CD14-positive monocyte (primary cell): Measurements from ENCODE around the gene KAT6B. TPM values are rescaled to one million over a fixed set of nuclear protein-coding genes. Genes with fewer than 3 reads are reported as not detected.

Experiments used
- DNase-seq, 3 donors: peaks; one replicate each; pipeline ENCODE4 v3.0.0-alpha.2; 2011 to 2022
- H2AFZ ChIP-seq: 2 replicates; pipeline ENCODE4 v1.6.0; 2012; ENCODE audit warnings: mild to moderate bottlenecking, low read depth, low read length, inconsistent platforms; ENCODE audit not compliant: insufficient read depth, poor library complexity, severe bottlenecking
- H3K27ac ChIP-seq, 2 donors: 1 replicate in 1 of 2; 2 replicates in 1 of 2; pipeline ENCODE4 v1.5.1; 2012 to 2013; ENCODE audit warnings: low read length in 2 of 2, control low read depth in 1 of 2, inconsistent platforms in 1 of 2, low read depth in 1 of 2, mild to moderate bottlenecking in 1 of 2
- H3K27me3 ChIP-seq, 2 donors: one replicate each; pipeline versions ENCODE4 v1.6.0 to v1.6.1; 2011 to 2013; ENCODE audit warnings: low read length in 2 of 2; ENCODE audit not compliant: control insufficient read depth in 2 of 2, insufficient read depth in 2 of 2
- H3K36me3 ChIP-seq, 2 donors: replicated peaks in 1 of 2; 1 replicate in 1 of 2; 2 replicates in 1 of 2; pipeline versions ENCODE4 v1.5.1 to v1.6.1; 2012 to 2013; ENCODE audit warnings: low read length in 2 of 2, control low read depth in 1 of 2, inconsistent platforms in 1 of 2, mild to moderate bottlenecking in 1 of 2; ENCODE audit not compliant: insufficient read depth in 2 of 2, control insufficient read depth in 1 of 2
- H3K4me1 ChIP-seq, 2 donors: 1 replicate in 1 of 2; 2 replicates in 1 of 2; pipeline versions ENCODE4 v1.5.1 to v1.6.1; 2012 to 2013; ENCODE audit warnings: low read length in 2 of 2, control low read depth in 1 of 2, inconsistent platforms in 1 of 2, mild to moderate bottlenecking in 1 of 2, moderate library complexity in 1 of 2; ENCODE audit not compliant: insufficient read depth in 2 of 2, control insufficient read depth in 1 of 2
- H3K4me2 ChIP-seq: replicated peaks from 2 replicates; pipeline ENCODE3; 2012; ENCODE audit warnings: low read length, moderate library complexity, mild to moderate bottlenecking; ENCODE audit not compliant: poor library complexity, severe bottlenecking; ENCODE audit errors: extremely low read depth
- H3K4me3 ChIP-seq, 3 experiments: fragments of 200-600 bp in 1 of 3; sonication (generic) in 1 of 3; replicated peaks in 1 of 3; 1 replicate in 2 of 3; 2 replicates in 1 of 3; pipeline ENCODE4 v1.5.1; 2011 to 2013; ENCODE audit warnings: low read length in 3 of 3, mild to moderate bottlenecking in 3 of 3, control low read depth in 2 of 3, low read depth in 2 of 3, inconsistent platforms in 1 of 3, moderate library complexity in 1 of 3
- H3K79me2 ChIP-seq: 2 replicates; pipeline ENCODE4 v1.6.0; 2012; ENCODE audit warnings: mild to moderate bottlenecking, control low read depth, inconsistent platforms, low read length, moderate library complexity; ENCODE audit not compliant: insufficient read depth
- H3K9ac ChIP-seq: 2 replicates; pipeline ENCODE4 v1.6.0; 2017; ENCODE audit warnings: low read length, mild to moderate bottlenecking; ENCODE audit not compliant: insufficient read depth, poor library complexity, severe bottlenecking
- H3K9me3 ChIP-seq, 2 donors: replicated peaks in 1 of 2; 1 replicate in 1 of 2; 2 replicates in 1 of 2; pipeline versions ENCODE4 v1.5.1 to v1.6.1; 2012 to 2013; ENCODE audit warnings: low read length in 2 of 2, control low read depth in 1 of 2; ENCODE audit not compliant: control insufficient read depth in 1 of 2, insufficient read depth in 1 of 2
- H4K20me1 ChIP-seq: 2 replicates; pipeline ENCODE4 v1.6.0; 2012; ENCODE audit warnings: mild to moderate bottlenecking, low read length, control low read depth, moderate library complexity; ENCODE audit not compliant: insufficient read depth
- H3K27ac Mint-ChIP-seq, 7 donors: one replicate each; pipeline ENCODE4 v1.8.0; 2020; ENCODE audit warnings: mild to moderate bottlenecking in 7 of 7, mixed read lengths in 7 of 7, moderate library complexity in 6 of 7, inconsistent platforms in 2 of 7
- H3K27me3 Mint-ChIP-seq, 3 donors: one replicate each; pipeline ENCODE4 v1.8.0; 2021 to 2022; ENCODE audit warnings: low read depth in 3 of 3, mild to moderate bottlenecking in 3 of 3, mixed read lengths in 3 of 3, moderate library complexity in 3 of 3, inconsistent platforms in 1 of 3
- H3K36me3 Mint-ChIP-seq, 2 donors: one replicate each; pipeline ENCODE4 v1.8.0; 2020; ENCODE audit warnings: mixed read lengths in 2 of 2, inconsistent platforms in 1 of 2, mild to moderate bottlenecking in 1 of 2
- H3K4me1 Mint-ChIP-seq: one replicate; pipeline ENCODE4 v1.8.0; 2020; ENCODE audit warnings: mild to moderate bottlenecking, mixed read lengths
- H3K4me3 Mint-ChIP-seq, 2 donors: one replicate each; pipeline ENCODE4 v1.8.0; 2020; ENCODE audit warnings: mild to moderate bottlenecking in 2 of 2, mixed read lengths in 2 of 2, moderate library complexity in 1 of 2
- H3K9me3 Mint-ChIP-seq, 7 donors: one replicate each; pipeline ENCODE4 v1.8.0; 2020 to 2022; ENCODE audit warnings: mixed read lengths in 7 of 7, mild to moderate bottlenecking in 6 of 7, moderate library complexity in 6 of 7, inconsistent platforms in 2 of 7
- WGBS: methylation state at CpG from one replicate; pipeline ENCODE4 v1.1.5; 2013; ENCODE audit warnings: missing lambda C conversion rate; ENCODE audit not compliant: insufficient coverage; 5-methylcytosine and 5-hydroxymethylcytosine counted together
- intact Hi-C, 2 donors: fragments of 100-400 bp; cut with micrococcal nuclease; formaldehyde crosslinking; loops; one replicate each; pipeline versions ENCODE4 v1.15.0 to v1.15.1; 2023
- polyA plus RNA-seq, 3 donors: library from polyadenylated mRNA; depleted of rRNA in 1 of 3; unstranded in 2 of 3; stranded (reverse) in 1 of 3; fragments of 300-500 nt in 2 of 3; fragments of >200 nt in 1 of 3; fragmentation: Illumina TruSeq in 2 of 3; gene quantifications; 1 replicate in 2 of 3; 2 replicates in 1 of 3; pipeline ENCODE4 v1.2.3, GENCODE V29; 2012 to 2021
- TF ChIP-seq, protein P1 (sequence below): fragments of 200-600 bp; IDR thresholded peaks from one replicate; pipeline ENCODE4 v1.8.0; 2022; ENCODE audit warnings: antibody characterized with exemption, mild to moderate bottlenecking

KAT6B gene
- polyA plus RNA-seq, 3 donors, result 3.3 to 6.4 (median 6.2) TPM

GRCh38 chr10:74828946-74829345 is 2.5 kb downstream of the KAT6B start:
- Histone ChIP-seq H4K20me1 (no peaks in the 10 kb centered on the region), H3K36me3 (no peaks in the 10 kb centered on the region), H3K27me3 (no peaks in the 10 kb centered on the region), H3K4me2 (peak overlapping the region; percentile 4), H3K4me1 (peaks cover 22 to 36% of the 10 kb centered on the region in 2 donors), H3K4me3 (no peak overlapping the region), H3K9me3 (no peaks in the 10 kb centered on the region), H3K79me2 (peaks cover 66% of the 10 kb centered on the region), H3K9ac (no peak overlapping the region), H2AFZ (no peak overlapping the region), H3K27ac (no peak overlapping the region)
- peak in 2 of 3 donors; percentile 13 to 31 for DNase-seq
- H3K27ac Mint-ChIP-seq, result peak overlapping the region in 6 of 7 donors; percentile 25 to 89 (median 56)
- no peaks in the 10 kb centered on the region for H3K9me3 Mint-ChIP-seq
- peaks cover 0 to 1% (median 0%) of the 10 kb centered on the region in 3 donors for H3K27me3 Mint-ChIP-seq
- peaks cover 0 to 5% of the 10 kb centered on the region in 2 donors for H3K36me3 Mint-ChIP-seq
- 0% methylated on average over 2 of the region's 4 CpGs for WGBS
- TF ChIP-seq, protein P1, sequence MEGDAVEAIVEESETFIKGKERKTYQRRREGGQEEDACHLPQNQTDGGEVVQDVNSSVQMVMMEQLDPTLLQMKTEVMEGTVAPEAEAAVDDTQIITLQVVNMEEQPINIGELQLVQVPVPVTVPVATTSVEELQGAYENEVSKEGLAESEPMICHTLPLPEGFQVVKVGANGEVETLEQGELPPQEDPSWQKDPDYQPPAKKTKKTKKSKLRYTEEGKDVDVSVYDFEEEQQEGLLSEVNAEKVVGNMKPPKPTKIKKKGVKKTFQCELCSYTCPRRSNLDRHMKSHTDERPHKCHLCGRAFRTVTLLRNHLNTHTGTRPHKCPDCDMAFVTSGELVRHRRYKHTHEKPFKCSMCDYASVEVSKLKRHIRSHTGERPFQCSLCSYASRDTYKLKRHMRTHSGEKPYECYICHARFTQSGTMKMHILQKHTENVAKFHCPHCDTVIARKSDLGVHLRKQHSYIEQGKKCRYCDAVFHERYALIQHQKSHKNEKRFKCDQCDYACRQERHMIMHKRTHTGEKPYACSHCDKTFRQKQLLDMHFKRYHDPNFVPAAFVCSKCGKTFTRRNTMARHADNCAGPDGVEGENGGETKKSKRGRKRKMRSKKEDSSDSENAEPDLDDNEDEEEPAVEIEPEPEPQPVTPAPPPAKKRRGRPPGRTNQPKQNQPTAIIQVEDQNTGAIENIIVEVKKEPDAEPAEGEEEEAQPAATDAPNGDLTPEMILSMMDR, result no peak
- H3K4me3 Mint-ChIP-seq, result peak overlapping the region in 1 of 2 donors; percentile 47
- intact Hi-C loops, result loop anchor here (10.0 kb wide), 4 partner anchors 66 to 674 kb away; partner anchors contain the start of genes ADK (in 2 of the 2), AP3M1 (in 2 of the 2), COMTD1 (in 1 of the 2) and SAMD8 (in 1 of the 2)
- H3K4me1 Mint-ChIP-seq, result peaks cover 43% of the 10 kb centered on the region

DNA sequence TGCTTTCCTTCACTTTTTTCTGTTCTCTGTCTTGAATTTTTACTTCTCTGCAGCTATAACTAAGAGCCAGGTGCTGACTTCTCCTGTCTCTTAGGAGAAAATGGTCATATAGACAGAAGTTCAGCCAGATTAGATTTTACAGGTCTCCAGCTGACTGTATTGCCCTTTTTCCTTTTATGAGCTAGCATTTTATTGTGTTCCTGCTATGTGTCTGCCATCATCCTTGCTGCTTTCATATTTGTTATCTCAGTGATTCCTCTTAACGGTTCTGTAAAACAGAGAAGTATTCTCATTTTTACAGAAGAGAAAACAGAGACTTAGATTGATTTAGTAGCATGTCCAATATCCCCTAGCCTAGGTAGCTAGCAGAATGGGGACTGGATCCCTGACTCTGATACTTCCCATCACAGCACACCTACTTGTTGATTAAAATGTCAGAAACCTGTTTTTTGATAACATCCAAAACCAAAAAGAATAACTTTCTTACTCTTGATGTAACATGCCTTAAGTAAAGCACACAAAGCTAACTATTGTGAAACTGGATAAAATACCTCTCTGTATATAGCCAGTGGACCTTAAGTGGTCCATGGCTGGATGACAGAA is 5.2 kb downstream of the KAT6B start:
- WGBS, result no CpG with 5 or more reads among the region's 1 CpG

More for the DNA sequence above, 5.2 kb downstream of the KAT6B start:
- Histone ChIP-seq H3K79me2 (peaks cover 92% of the 10 kb centered on the region), H3K4me1 (peaks cover 22 to 40% of the 10 kb centered on the region in 2 donors), H3K9ac (no peak overlapping the region), H3K4me2 (no peak overlapping the region), H2AFZ (no peak overlapping the region), H3K27ac (peak overlapping the region in 1 of 2 donors; percentile 17), H3K4me3 (no peak overlapping the region), H3K9me3 (no peaks in the 10 kb centered on the region), H4K20me1 (peaks cover 6% of the 10 kb centered on the region), H3K27me3 (no peaks in the 10 kb centered on the region), H3K36me3 (no peaks in the 10 kb centered on the region)
- no peaks in the 10 kb centered on the region for H3K9me3 Mint-ChIP-seq
- no peak overlapping the region for H3K4me3 Mint-ChIP-seq
- H3K4me1 Mint-ChIP-seq, result peaks cover 51% of the 10 kb centered on the region
- H3K27ac Mint-ChIP-seq, result peak overlapping the region in 5 of 7 donors; percentile 13 to 70 (median 55)
- no peak for DNase-seq
- H3K27me3 Mint-ChIP-seq, result no peaks in the 10 kb centered on the region
- TF ChIP-seq, protein P1, result no peak
- intact Hi-C loops, result no loop called here
- peaks cover 0 to 5% of the 10 kb centered on the region in 2 donors for H3K36me3 Mint-ChIP-seq
